GM23248 (cell line): Measurements from ENCODE around the gene PLEK. TPM values are rescaled to one million over a fixed set of nuclear protein-coding genes. Genes with fewer than 3 reads are reported as not detected.
A peak's percentile ranks its signal among the peaks of the same experiment; 100 is the strongest.

Experiments used
- DNase-seq: peaks from one replicate; pipeline ENCODE4 v3.0.0-alpha.2; 2015
- H2AFZ ChIP-seq: fragments of 200-600 bp; sonication (generic); 2 replicates; pipeline ENCODE4 v1.6.1; 2016; ENCODE audit warnings: antibody characterized with exemption
- H3F3A ChIP-seq: fragments of 200-600 bp; sonication (generic); 2 replicates; pipeline ENCODE4 v1.6.1; 2016; ENCODE audit warnings: mild to moderate bottlenecking, antibody characterized with exemption, mixed run types; ENCODE audit not compliant: insufficient read depth
- H3K27ac ChIP-seq: fragments of 200-600 bp; sonication (generic); 2 replicates; pipeline ENCODE4 v1.5.1; 2016; ENCODE audit warnings: mild to moderate bottlenecking
- H3K27me3 ChIP-seq: fragments of 200-600 bp; sonication (generic); replicated peaks from 2 replicates; pipeline ENCODE4 v1.6.1; 2016; ENCODE audit warnings: mild to moderate bottlenecking; ENCODE audit not compliant: insufficient read depth
- H3K36me3 ChIP-seq: fragments of 200-600 bp; sonication (generic); 2 replicates; pipeline ENCODE4 v1.6.1; 2016; ENCODE audit warnings: low read depth, mild to moderate bottlenecking
- H3K4me1 ChIP-seq: fragments of 200-600 bp; sonication (generic); 2 replicates; pipeline ENCODE4 v1.6.1; 2016; ENCODE audit warnings: mild to moderate bottlenecking; ENCODE audit not compliant: insufficient read depth
- H3K4me2 ChIP-seq: fragments of 200-600 bp; sonication (generic); one replicate; pipeline ENCODE4 v1.6.1; 2016; ENCODE audit warnings: mild to moderate bottlenecking; ENCODE audit not compliant: unreplicated experiment
- H3K4me3 ChIP-seq: fragments of 200-600 bp; sonication (generic); 2 replicates; pipeline ENCODE4 v1.5.1; 2016; ENCODE audit warnings: mild to moderate bottlenecking
- H3K79me2 ChIP-seq: fragments of 200-600 bp; sonication (generic); 2 replicates; pipeline ENCODE4 v1.6.1; 2016; ENCODE audit warnings: mild to moderate bottlenecking; ENCODE audit not compliant: insufficient read depth
- H3K9ac ChIP-seq: fragments of 200-600 bp; sonication (generic); 2 replicates; pipeline ENCODE4 v1.6.1; 2016; ENCODE audit warnings: mild to moderate bottlenecking
- H3K9me2 ChIP-seq: fragments of 200-600 bp; sonication (generic); 2 replicates; pipeline ENCODE4 v1.6.1; 2016; ENCODE audit warnings: mixed run types, mild to moderate bottlenecking, moderate library complexity; ENCODE audit not compliant: insufficient read depth
- H3K9me3 ChIP-seq: fragments of 200-600 bp; sonication (generic); one replicate; pipeline ENCODE4 v1.6.1; 2017; ENCODE audit warnings: low read depth
- H4K20me1 ChIP-seq: fragments of 200-600 bp; sonication (generic); 2 replicates; pipeline ENCODE4 v1.6.0; 2016; ENCODE audit not compliant: insufficient read depth
- EZH2 ChIP-seq: fragments of 200-600 bp; sonication (generic); IDR thresholded peaks from 2 replicates; pipeline ENCODE4 v1.6.1; 2018; ENCODE audit warnings: antibody characterized with exemption, mild to moderate bottlenecking; ENCODE audit not compliant: insufficient read depth, poor library complexity, severe bottlenecking
- EZH2phosphoT487 ChIP-seq: fragments of 200-600 bp; sonication (generic); IDR thresholded peaks from 2 replicates; pipeline ENCODE4 v1.6.1; 2018; ENCODE audit warnings: antibody characterized with exemption, moderate library complexity, mild to moderate bottlenecking, low read depth; ENCODE audit not compliant: insufficient read depth
- WGBS, 2 experiments: methylation state at CpG; one replicate each; pipeline ENCODE4 v1.1.6; 2015 to 2017; ENCODE audit warnings: low lambda C conversion rate in 2 of 2, low coverage in 1 of 2; ENCODE audit errors: missing lambda C conversion rate in 2 of 2; 5-methylcytosine and 5-hydroxymethylcytosine counted together
- in situ Hi-C: fragments of 300-500 bp; cut with MboI; formaldehyde crosslinking; loops from 2 replicates; pipeline ENCODE4 v1.15.0; 2020
- polyA plus RNA-seq: library from polyadenylated mRNA; unstranded; fragments of >200 nt; fragmentation: Nextera tagmentation; extraction: Ambion mirVana; gene quantifications from 2 replicates; pipeline ENCODE4 v1.2.1, GENCODE V29; 2016
- total RNA-seq: library from RNA; depleted of rRNA; stranded (reverse); fragments of >200 nt; shearing (Covaris generic); gene quantifications from 2 replicates; pipeline ENCODE4 v1.2.3, GENCODE V29; 2014

The PLEK gene
- total and polyA plus RNA-seq, 2 experiments from 2014 or later, result 0.15 TPM; not detected in 1

DNA sequence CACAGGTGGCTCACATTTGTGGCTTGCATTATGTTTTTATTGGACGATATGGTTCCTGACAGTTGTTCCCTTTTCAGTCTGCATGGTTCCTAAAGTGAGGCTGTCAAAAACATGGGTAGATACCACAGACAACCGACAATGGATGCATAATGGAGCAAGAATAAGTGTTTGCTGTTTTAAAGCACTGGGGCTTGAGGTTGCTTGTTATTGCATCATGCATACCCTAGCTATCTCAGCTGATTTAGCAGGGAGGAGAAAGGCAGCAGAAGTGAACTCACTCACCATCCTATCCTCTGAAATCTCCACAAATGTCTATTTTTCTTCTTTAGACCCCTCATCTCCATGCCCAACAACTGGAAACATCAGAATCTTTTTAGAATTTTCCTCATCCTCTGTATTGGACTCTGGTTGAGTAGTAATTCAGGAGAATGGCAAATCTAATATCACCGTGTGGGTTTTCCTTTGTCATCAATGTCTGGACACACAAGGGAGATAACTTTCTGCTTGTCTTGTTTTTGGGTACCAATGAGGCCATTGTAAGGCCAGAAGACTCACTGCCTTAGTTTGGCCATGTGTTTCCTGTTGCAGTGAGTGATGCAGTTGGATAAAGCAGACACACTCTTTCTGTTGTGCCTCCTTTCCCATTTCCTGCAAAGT lies 55.3 kb downstream of the PLEK start:
- H2AFZ ChIP-seq, result no peak overlapping the region
- H3F3A ChIP-seq, result no peaks in the 10 kb centered on the region
- H3K4me2 ChIP-seq, result no peak overlapping the region
- no peak overlapping the region for H3K27ac ChIP-seq
- H3K9me2 ChIP-seq, result no peaks in the 10 kb centered on the region
- H3K9ac ChIP-seq, result no peak overlapping the region
- peaks cover 47% of the 10 kb centered on the region for H3K27me3 ChIP-seq
- H3K4me3 ChIP-seq, result no peak overlapping the region
- no peaks in the 10 kb centered on the region for H3K79me2 ChIP-seq
- in situ Hi-C loops, result no loop called here
- H4K20me1 ChIP-seq, result no peaks in the 10 kb centered on the region
- TF ChIP-seq EZH2phosphoT487 (no peak), EZH2 (no peak)
- H3K36me3 ChIP-seq, result no peaks in the 10 kb centered on the region
- peak; percentile 7 for DNase-seq
- H3K9me3 ChIP-seq, result no peaks in the 10 kb centered on the region
- 26 to 28% methylated on average over 3 of the region's 3 CpGs for WGBS, 2 experiments
- H3K4me1 ChIP-seq, result no peaks in the 10 kb centered on the region

DNA sequence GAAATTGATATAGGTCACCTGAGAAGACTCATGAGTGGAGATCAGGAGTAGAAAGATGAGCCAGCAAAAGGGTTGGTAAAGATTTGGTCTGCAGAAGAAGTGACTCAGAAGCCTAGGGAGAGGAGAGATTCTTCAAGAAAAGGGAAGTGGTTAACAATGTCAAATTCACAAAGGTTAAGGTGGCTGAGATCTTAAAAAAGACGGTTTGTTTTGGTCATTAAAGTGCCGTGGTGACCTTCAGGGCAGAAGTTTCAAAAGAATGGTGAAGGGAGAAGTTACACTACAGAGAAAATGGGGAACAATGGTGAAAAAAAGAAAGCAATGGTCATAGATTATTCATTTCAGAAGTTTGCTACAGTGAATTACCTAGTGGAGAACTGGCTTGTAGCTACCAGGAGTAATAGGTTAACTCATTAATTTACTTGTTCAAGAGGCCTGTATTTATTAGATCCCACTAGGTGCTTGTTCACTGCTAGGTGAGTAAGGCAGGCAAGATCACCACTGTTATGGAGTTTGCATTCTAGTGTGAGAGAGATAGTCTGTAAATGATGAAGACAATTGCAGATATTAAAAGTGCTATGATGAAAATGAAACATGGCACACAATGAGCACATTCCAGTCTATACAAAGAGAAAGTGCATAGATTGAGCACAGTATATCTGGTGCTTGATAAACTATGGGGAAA lies 59.0 kb downstream of the PLEK start:
- H4K20me1 ChIP-seq, result no peaks in the 10 kb centered on the region
- DNase-seq, result no peak
- no peak overlapping the region for H2AFZ ChIP-seq
- H3K27ac ChIP-seq, result no peak overlapping the region
- H3K9me2 ChIP-seq, result no peaks in the 10 kb centered on the region
- H3K9ac ChIP-seq, result no peak overlapping the region
- H3K4me2 ChIP-seq, result no peak overlapping the region
- H3K27me3 ChIP-seq, result peaks cover 29% of the 10 kb centered on the region; the same call in 1 of the 2 replicates
- in situ Hi-C loops, result no loop called here
- H3K36me3 ChIP-seq, result no peaks in the 10 kb centered on the region
- H3K79me2 ChIP-seq, result no peaks in the 10 kb centered on the region
- TF ChIP-seq EZH2 (no peak), EZH2phosphoT487 (no peak)
- no peaks in the 10 kb centered on the region for H3K4me1 ChIP-seq
- no peaks in the 10 kb centered on the region for H3K9me3 ChIP-seq
- no peaks in the 10 kb centered on the region for H3F3A ChIP-seq
- WGBS, 2 experiments, result 18 to 22% methylated on average over 2 of the region's 2 CpGs
- H3K4me3 ChIP-seq, result no peak overlapping the region

DNA sequence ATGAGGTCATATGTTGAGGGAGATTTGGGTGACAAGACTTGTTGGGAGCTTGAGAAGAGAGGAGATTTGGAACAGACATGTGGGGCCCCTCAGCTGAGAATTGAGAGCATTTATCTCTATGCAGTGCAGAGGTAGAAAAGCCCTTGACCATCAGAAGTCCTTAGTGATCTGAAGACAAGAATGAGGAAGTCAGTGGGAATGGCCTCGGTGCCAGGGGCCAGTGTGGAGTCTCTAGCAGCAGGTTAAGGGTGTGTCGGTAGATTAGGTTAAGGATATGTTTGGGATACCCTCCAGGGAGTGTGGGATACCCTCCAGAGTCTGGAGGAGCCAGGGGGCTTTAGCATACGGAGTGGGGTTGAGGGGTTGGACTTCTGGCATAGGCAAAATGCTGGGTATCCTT lies 60.4 kb downstream of the PLEK start:
- in situ Hi-C loops, result no loop called here
- 44 to 47% methylated on average over 3 of the region's 3 CpGs for WGBS, 2 experiments

DNA sequence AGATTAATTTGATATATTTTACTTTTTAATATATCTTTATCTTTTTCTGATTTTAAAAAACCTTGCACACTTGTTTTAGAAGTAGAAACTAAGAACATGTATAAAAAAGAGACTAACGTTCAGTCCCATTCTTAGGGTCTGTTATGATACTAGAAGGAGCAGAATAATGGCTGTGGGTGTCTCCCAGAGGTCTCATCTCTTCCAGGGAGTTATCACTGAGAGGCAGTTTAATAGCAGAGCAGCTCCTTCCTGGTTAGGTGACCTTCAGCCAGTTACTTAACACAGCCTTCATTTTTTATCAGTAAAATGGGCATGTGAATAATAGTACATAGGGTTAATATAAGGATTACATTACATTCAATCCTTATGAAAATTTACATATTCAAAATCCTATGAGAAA lies 61.4 kb downstream of the PLEK start:
- H3F3A ChIP-seq, result no peaks in the 10 kb centered on the region
- no peak overlapping the region for H3K27ac ChIP-seq
- no peak overlapping the region for H2AFZ ChIP-seq
- H3K36me3 ChIP-seq, result no peaks in the 10 kb centered on the region
- TF ChIP-seq EZH2 (no peak), EZH2phosphoT487 (no peak)
- H3K27me3 ChIP-seq, result peaks cover 27% of the 10 kb centered on the region; the same call in 1 of the 2 replicates
- no peaks in the 10 kb centered on the region for H3K9me2 ChIP-seq
- no peak overlapping the region for H3K4me3 ChIP-seq
- H3K9me3 ChIP-seq, result no peaks in the 10 kb centered on the region
- H3K79me2 ChIP-seq, result no peaks in the 10 kb centered on the region
- in situ Hi-C loops, result no loop called here
- no peak overlapping the region for H3K4me2 ChIP-seq
- WGBS, 2 experiments, result 44 to 45% methylated on average over 1 of the region's 1 CpG
- H3K4me1 ChIP-seq, result no peaks in the 10 kb centered on the region
- no peak for DNase-seq
- H3K9ac ChIP-seq, result no peak overlapping the region
- H4K20me1 ChIP-seq, result no peaks in the 10 kb centered on the region

More for the DNA sequence above, 60.4 kb downstream of the PLEK start:
- TF ChIP-seq EZH2phosphoT487 (no peak), EZH2 (no peak)
- H3K27me3 ChIP-seq, result peaks cover 25% of the 10 kb centered on the region; the same call in 1 of the 2 replicates
- no peak overlapping the region for H3K9ac ChIP-seq
- H3K79me2 ChIP-seq, result no peaks in the 10 kb centered on the region
- no peak overlapping the region for H3K27ac ChIP-seq
- H3K36me3 ChIP-seq, result no peaks in the 10 kb centered on the region
- H3K4me1 ChIP-seq, result no peaks in the 10 kb centered on the region
- H4K20me1 ChIP-seq, result no peaks in the 10 kb centered on the region
- no peak overlapping the region for H3K4me2 ChIP-seq
- H3K9me2 ChIP-seq, result no peaks in the 10 kb centered on the region
- H3F3A ChIP-seq, result no peaks in the 10 kb centered on the region
- no peak overlapping the region for H3K4me3 ChIP-seq
- no peak overlapping the region for H2AFZ ChIP-seq
- no peak for DNase-seq
- no peaks in the 10 kb centered on the region for H3K9me3 ChIP-seq
